HUES64 (cell line): Measurements from ENCODE around the gene R3HDM1.
"Not testable (repeated sequence)": the region's sequence is repeated elsewhere in the genome, so short reads cannot be mapped to it uniquely, and the experiment has no call there.

Experiments
- H3K27ac ChIP-seq: 2 replicates; pipeline ENCODE4 v1.7.0; 2013; ENCODE audit warnings: low read depth, low read length, inconsistent platforms
- H3K27me3 ChIP-seq: 2 replicates; pipeline ENCODE4 v1.6.1; 2013; ENCODE audit warnings: mild to moderate bottlenecking, low read length; ENCODE audit not compliant: insufficient read depth
- H3K36me3 ChIP-seq: 2 replicates; pipeline ENCODE4 v1.6.1; 2013; ENCODE audit warnings: mild to moderate bottlenecking, low read length; ENCODE audit not compliant: insufficient read depth
- H3K4me1 ChIP-seq: 2 replicates; pipeline ENCODE4 v1.6.1; 2013; ENCODE audit warnings: mild to moderate bottlenecking, low read length, moderate library complexity; ENCODE audit not compliant: insufficient read depth
- H3K4me3 ChIP-seq: 2 replicates; pipeline ENCODE4 v1.5.1; 2013; ENCODE audit warnings: mild to moderate bottlenecking, low read length, moderate library complexity
- H3K9ac ChIP-seq: 2 replicates; pipeline ENCODE4 v1.6.1; 2013; ENCODE audit warnings: mild to moderate bottlenecking, low read depth, low read length
- H3K9me3 ChIP-seq: 2 replicates; pipeline ENCODE4 v1.6.1; 2013; ENCODE audit warnings: low read depth, low read length; ENCODE audit not compliant: insufficient read depth
- WGBS: fragments of 150-250, 120-280 bp; methylation state at CpG from one replicate; pipeline ENCODE4 v1.1.7; 2013; ENCODE audit warnings: missing lambda C conversion rate; 5-methylcytosine and 5-hydroxymethylcytosine counted together

R3HDM1 gene

GRCh38 chr2:135715086-135715485 lies 183.8 kb downstream of the R3HDM1 start:
- H3K9ac ChIP-seq, H3K4me3 ChIP-seq, H3K9me3 ChIP-seq, H3K4me1 ChIP-seq, H3K27me3 ChIP-seq, H3K27ac ChIP-seq: not testable (repeated sequence)
- WGBS = 94% methylated on average over 9 of the region's 9 CpGs
- H3K36me3 ChIP-seq = peaks cover 68% of the 10 kb centered on the region

- H3K36me3 ChIP-seq = peaks cover 24% of the 10 kb centered on the region
- no peaks in the 10 kb centered on the region for H3K4me1 ChIP-seq
- WGBS = 94% methylated on average over 2 of the region's 2 CpGs
- H3K9me3 ChIP-seq = no peaks in the 10 kb centered on the region
- H3K4me3 ChIP-seq = no peak overlapping the region
- H3K27me3 ChIP-seq = no peaks in the 10 kb centered on the region
- no peak overlapping the region for H3K27ac ChIP-seq
- no peak overlapping the region for H3K9ac ChIP-seq
These were observed 196.9 kb downstream of the R3HDM1 start for GRCh38 chr2:135728064-135728743.

- Histone ChIP-seq H3K27me3 (no peaks in the 10 kb centered on the region), H3K4me3 (no peak overlapping the region), H3K9me3 (no peaks in the 10 kb centered on the region), H3K4me1 (no peaks in the 10 kb centered on the region), H3K27ac (no peak overlapping the region), H3K36me3 (no peaks in the 10 kb centered on the region), H3K9ac (no peak overlapping the region)
- WGBS = 97% methylated on average over 5 of the region's 5 CpGs
These were observed 201.3 kb downstream of the R3HDM1 start for GRCh38 chr2:135732561-135732960.

GRCh38 chr2:135733045-135733444 lies 201.8 kb downstream of the R3HDM1 start:
- Histone ChIP-seq H3K4me3 (no peak overlapping the region), H3K27me3 (no peaks in the 10 kb centered on the region), H3K9ac (no peak overlapping the region), H3K36me3 (no peaks in the 10 kb centered on the region), H3K4me1 (no peaks in the 10 kb centered on the region), H3K27ac (no peak overlapping the region), H3K9me3 (no peaks in the 10 kb centered on the region)
- 90% methylated on average over 1 of the region's 2 CpGs for WGBS

- Histone ChIP-seq H3K27ac (no peak overlapping the region), H3K36me3 (no peaks in the 10 kb centered on the region)
- WGBS = 96% methylated on average over 5 of the region's 5 CpGs
These were observed 205.3 kb downstream of the R3HDM1 start for GRCh38 chr2:135736546-135736945.

GRCh38 chr2:135740206-135740605 lies 208.9 kb downstream of the R3HDM1 start:
- Histone ChIP-seq H3K4me3 (no peak overlapping the region), H3K9ac (no peak overlapping the region), H3K27ac (no peak overlapping the region), H3K4me1 (peaks cover 17% of the 10 kb centered on the region), H3K9me3 (no peaks in the 10 kb centered on the region), H3K36me3 (peaks cover 4% of the 10 kb centered on the region), H3K27me3 (no peaks in the 10 kb centered on the region)
- 93% methylated on average over 3 of the region's 3 CpGs for WGBS

More at GRCh38 chr2:135736546-135736945, 205.3 kb downstream of the R3HDM1 start:
- H3K4me1 ChIP-seq = no peaks in the 10 kb centered on the region
- no peaks in the 10 kb centered on the region for H3K9me3 ChIP-seq
- H3K9ac ChIP-seq = no peak overlapping the region
- H3K27me3 ChIP-seq = no peaks in the 10 kb centered on the region
- H3K4me3 ChIP-seq = no peak overlapping the region

- Histone ChIP-seq H3K4me1 (peaks cover 17% of the 10 kb centered on the region), H3K9ac (no peak overlapping the region), H3K9me3 (no peaks in the 10 kb centered on the region), H3K27ac (no peak overlapping the region), H3K4me3 (no peak overlapping the region), H3K27me3 (no peaks in the 10 kb centered on the region), H3K36me3 (peaks cover 9% of the 10 kb centered on the region)
- 86% methylated on average over 11 of the region's 11 CpGs for WGBS
These were observed 209.7 kb downstream of the R3HDM1 start for GRCh38 chr2:135741043-135741394.

GRCh38 chr2:135741395-135742324 lies 210.4 kb downstream of the R3HDM1 start, which contains the start of gene UBXN4:
TSS of gene UBXN4 (plus strand) at chr2:135741855. CDS start at chr2:135741930, 75 bp downstream.
- Histone ChIP-seq H3K27ac (peak within 1 kb of the TSS; percentile 93), H3K36me3 (peaks cover 13% of the 10 kb centered on the region), H3K9me3 (no peaks in the 10 kb centered on the region), H3K27me3 (no peaks in the 10 kb centered on the region), H3K4me1 (peaks cover 17% of the 10 kb centered on the region), H3K9ac (peak within 1 kb of the TSS; percentile 87), H3K4me3 (peak within 1 kb of the TSS; percentile 73)
- under 1% methylated on average over 92 of the region's 93 CpGs for WGBS

- Histone ChIP-seq H3K9ac (peak overlapping the region; percentile 87), H3K27me3 (no peaks in the 10 kb centered on the region), H3K36me3 (peaks cover 15% of the 10 kb centered on the region), H3K27ac (peak overlapping the region; percentile 93), H3K9me3 (no peaks in the 10 kb centered on the region), H3K4me3 (peak overlapping the region; percentile 73), H3K4me1 (peaks cover 17% of the 10 kb centered on the region)
- under 1% methylated on average over 34 of the region's 34 CpGs for WGBS
These were observed 211.1 kb downstream of the R3HDM1 start for GRCh38 chr2:135742325-135742757.

GRCh38 chr2:135743860-135744259 lies 212.6 kb downstream of the R3HDM1 start:
- Histone ChIP-seq H3K4me1 (peaks cover 17% of the 10 kb centered on the region), H3K27ac (no peak overlapping the region), H3K9me3 (no peaks in the 10 kb centered on the region), H3K27me3 (no peaks in the 10 kb centered on the region), H3K4me3 (peak overlapping the region; percentile 73), H3K36me3 (peaks cover 29% of the 10 kb centered on the region), H3K9ac (0 out of 2 replicates have a peak overlapping the region, but pooled peaks have one; percentile 36)
- 93% methylated on average over 1 of the region's 1 CpG for WGBS

- 89% methylated on average over 5 of the region's 5 CpGs for WGBS
- no peak overlapping the region for H3K27ac ChIP-seq
- peak overlapping the region; percentile 73 for H3K4me3 ChIP-seq
- H3K36me3 ChIP-seq = peaks cover 39% of the 10 kb centered on the region
- no peaks in the 10 kb centered on the region for H3K27me3 ChIP-seq
- H3K4me1 ChIP-seq = peaks cover 17% of the 10 kb centered on the region
- H3K9ac ChIP-seq = no peak overlapping the region
- H3K9me3 ChIP-seq = no peaks in the 10 kb centered on the region
These were observed 213.6 kb downstream of the R3HDM1 start for GRCh38 chr2:135744760-135745314.
